NCI-H1930 (cell line): ENCODE results near the gene BCOR.

Experiments
- DNase-seq, 2 experiments: peaks; one replicate each; lab custom pipeline; 2025; lab: John Stamatoyannopoulos, UW

The BCOR gene

GRCh38 chrX:40063555-40063954, 34.2 kb downstream of the BCOR start:
- DNase-seq: no peak

DNA sequence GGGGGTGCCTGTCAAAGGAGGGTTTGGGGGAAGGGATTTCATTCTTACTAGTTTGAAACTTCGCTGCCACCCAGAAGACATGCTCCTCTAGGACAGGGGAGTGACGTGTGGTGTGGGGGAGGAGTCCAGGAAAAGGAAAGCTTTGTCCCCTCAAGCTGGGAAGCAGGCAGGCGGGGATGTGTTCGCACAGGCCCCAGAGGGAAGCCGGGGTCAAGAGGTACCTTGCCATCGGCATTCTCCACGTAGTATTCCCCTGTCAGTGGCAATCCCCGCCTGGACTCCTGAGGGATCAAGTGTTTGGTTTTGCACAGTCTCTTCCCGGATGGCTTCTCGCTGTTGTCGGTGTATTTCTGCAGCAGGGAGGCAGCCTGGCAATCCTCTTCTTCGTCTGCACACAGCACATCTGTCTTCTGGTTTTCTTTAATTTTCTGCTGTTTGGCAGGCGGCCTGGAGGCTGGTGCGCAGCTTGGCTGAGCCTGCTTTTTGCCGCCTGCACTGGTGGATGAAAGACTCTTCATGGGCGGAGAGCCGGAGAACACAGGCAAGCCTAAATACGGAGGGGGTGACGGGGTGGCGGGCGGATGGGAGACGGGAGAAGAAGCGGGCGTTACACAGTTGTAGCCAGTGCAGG, 35.1 kb downstream of the BCOR start:
- no peak for DNase-seq

DNA sequence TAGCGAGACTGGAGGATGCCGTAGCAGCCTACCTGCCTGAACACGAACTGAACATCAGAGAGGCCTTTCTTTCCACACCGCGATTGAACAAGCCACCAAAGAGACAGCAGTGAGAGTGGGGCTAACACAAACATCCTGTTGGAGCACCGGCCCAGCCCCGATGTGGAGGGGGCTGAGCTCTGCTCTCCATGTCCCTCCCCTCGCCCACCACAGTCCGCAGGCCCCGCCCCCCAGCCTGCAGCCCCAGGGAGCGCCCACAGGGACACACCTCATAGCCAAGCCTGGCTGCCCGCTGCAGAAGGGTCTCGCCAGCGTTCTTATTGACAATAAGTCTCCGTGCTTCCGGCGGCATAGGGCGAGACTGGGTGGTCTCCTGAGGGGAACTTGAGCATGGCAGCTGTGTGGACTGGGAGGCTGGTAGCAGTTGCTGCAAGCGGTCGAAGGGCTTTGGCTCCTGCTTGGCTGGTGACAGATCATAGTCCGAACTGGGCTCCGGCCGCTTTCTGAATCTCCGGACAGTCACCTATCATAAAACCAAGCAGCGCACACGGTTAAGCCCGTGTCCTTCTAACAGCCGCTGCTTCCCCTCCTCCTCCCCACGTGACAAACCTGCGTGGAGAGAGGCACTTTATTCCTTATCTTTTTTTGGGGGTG, 35.8 kb downstream of the BCOR start:
- DNase-seq: no peak

- no peak for DNase-seq
Measured at GRCh38 chrX:40061005-40061404, 36.8 kb downstream of the BCOR start.

DNA sequence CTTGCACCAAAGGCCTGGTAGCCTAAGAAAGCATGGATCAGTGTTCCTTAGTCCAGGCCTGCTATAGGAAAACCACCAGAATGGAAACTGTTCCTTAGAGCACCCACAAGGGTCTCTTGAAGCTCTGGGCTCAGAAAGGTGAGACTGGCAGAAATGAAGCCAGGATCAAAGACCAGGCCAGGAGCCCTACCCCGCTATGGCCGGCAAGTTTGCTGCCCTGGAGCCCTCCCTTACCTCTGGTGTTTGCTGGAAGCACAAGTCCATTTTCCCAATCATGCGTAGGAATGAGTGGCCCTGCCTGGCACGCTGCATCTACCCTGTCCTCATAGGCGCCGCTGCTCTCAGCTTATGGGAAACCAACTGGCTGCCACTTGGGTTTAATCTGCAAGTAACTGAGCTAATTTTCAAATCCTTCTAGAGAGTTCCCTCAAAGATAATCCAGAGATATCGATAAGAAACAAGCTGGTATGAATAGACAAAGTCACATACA, 37.4 kb downstream of the BCOR start:
- DNase-seq: no peak

- DNase-seq: no peak
Measured at GRCh38 chrX:40058719-40059118, 39.0 kb downstream of the BCOR start.

- no peak for DNase-seq
Measured at GRCh38 chrX:40057405-40057804, 40.4 kb downstream of the BCOR start.

DNA sequence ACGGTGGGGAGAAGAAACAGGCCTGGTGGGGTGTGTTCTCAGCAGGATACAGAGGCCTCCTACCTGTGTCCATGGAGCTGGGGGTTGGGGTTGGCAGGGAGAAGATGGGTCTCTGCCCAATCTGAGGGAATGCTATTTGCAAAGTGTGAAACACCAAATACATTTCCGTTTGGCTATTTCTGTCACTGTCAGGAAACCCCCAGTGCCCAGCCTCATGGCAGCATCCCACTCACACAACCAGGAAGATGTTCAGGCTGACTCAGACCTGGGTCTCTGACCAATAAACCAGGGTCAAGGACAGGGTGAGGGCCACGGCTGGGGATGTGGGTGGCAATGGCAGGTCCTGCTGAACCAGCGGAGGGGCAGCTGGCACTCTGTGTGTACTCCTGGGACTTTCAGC, 41.3 kb downstream of the BCOR start:
- no peak for DNase-seq

DNA sequence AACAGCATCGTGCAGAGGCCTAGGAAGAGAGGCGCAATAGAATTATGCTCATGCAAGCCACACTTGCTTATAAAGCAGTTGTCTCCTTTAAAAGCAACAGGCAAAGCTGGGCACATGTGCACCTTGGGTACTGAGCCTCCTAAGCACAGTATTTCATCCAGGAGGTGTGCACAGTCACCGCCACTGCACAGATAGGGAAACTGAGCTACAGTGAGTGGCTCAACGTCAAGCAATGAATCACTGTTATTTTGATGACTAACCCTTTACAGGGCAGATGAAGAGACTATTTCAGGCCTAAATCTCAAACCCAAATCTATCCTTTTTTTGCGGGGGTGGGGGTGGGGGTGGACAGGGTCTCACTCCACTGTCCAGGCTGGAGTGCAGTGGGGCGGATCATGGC, 42.3 kb downstream of the BCOR start:
- no peak for DNase-seq

GRCh38 chrX:40054793-40055192, 43.0 kb downstream of the BCOR start:
- DNase-seq: no peak

DNA sequence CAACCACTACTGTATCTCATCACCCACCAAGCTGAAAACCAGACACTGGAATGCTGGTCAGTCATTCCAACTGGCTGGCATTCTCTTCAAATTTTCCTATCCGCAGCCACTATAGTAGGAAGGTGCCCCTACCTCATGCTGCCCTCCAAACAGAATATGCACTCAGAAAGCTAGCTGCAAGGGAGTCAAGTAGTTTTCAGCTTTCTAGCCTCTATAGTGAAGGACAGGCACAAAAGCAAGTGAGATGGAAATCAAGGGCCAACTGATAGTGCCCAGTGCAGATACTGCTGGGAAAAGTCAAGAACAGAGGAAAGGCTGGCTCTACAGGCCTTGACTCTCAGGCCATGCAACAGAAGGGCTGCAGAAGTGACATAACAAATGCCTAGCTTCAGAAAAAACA, 47.2 kb downstream of the BCOR start:
- DNase-seq: no peak

DNA sequence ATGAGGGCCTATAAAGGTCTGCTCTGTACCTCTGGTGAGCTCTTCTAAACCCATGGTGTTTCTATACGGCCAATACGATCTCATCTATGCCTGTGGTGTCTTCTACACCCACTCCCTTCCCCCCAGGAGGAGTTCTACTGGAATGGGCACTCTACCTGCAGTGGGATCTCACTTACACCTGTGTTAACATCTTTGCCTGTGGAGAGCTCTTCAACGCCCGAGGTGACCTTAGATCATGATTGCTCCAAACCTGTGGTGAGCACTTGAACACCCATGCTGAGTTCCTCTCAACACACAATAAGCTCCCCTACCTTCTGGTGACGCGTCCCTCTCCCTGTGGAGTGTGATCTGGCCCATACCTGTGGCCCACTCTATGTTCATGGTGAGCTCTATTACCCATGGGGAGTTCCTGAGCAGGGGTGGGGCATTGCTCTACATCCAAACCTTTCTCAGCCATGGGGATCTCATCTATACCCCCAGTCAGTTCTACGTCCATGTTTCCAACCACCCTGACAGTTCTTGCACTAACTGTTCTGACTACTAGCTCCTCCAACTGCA, 48.6 kb downstream of the BCOR start:
- no peak for DNase-seq

GRCh38 chrX:40047485-40047884, 50.3 kb downstream of the BCOR start:
- no peak for DNase-seq

DNA sequence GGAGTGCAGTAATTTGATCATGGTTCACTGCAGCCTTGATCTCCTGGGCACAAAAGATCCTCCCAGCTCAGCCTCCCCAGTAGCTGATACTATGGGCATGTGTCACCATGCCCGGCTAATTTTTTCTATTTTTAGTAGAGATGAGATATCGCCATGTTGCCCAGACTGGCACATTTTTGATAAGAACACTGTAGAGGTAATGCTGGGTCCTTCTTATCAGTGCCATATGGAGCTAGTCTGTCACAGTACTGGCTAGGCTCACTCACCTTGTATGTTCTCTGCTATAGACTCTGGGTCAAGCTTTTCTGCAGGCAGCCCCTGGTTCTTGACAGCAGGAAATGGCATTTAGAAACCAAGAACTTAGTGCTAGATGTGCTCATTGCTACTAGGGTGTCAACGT, 53.9 kb downstream of the BCOR start:
- no peak for DNase-seq

DNA sequence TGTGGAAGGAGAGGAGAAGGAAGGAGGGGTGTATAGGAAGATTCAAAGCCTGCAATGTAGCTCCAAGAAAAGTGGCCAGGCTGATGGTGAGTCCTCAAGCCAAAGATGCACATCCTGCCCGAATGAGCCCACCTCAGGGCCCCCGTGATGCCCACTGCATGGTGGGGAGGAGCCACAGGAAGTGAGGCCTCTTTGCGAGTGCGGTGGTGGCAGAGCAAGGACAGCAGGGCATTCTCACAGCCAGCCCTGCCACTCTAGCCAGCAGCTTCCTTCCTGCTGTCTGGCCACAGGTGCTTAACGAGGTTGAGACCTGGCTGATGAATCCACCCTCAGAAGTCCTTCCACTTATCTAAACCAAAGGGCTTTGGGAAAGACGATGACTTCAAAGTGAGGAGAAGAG, 55.8 kb downstream of the BCOR start:
- DNase-seq: no peak

DNA sequence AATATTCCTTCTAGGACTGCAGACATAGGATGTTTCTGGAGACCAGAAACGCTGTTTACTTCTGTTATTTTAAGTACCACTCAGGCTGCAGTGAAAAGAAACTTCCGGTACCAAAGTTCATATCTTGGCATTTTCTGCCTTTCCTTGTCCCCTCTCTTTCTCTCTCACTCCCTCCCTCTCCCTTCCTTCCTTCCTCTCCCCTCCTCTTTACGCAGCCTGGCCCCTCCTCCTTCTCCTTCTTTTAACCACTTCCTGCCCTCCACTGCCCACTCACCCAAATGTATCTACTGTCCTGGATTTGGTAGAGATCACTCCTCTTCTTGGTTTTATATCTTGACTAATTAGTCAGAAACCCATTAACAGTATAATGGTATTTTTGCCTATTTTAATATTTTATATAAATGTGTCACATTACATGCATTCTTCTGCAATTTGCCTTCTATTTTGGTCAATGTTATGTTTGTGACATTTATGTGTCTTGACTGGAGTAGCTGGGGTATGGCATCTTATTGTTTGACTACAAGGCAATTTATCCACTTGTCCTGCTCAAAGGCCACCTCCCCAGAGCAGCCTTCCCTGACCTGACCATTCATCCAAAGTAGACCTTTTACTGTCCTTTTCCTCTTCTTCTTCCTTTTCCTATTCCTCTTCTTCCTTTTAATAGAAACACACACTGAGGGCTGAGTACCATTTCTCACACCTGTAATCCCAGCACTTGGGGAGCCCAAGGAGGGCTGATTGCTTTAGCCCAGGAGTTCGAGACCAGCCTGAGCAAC, 56.9 kb downstream of the BCOR start:
- no peak for DNase-seq

DNA sequence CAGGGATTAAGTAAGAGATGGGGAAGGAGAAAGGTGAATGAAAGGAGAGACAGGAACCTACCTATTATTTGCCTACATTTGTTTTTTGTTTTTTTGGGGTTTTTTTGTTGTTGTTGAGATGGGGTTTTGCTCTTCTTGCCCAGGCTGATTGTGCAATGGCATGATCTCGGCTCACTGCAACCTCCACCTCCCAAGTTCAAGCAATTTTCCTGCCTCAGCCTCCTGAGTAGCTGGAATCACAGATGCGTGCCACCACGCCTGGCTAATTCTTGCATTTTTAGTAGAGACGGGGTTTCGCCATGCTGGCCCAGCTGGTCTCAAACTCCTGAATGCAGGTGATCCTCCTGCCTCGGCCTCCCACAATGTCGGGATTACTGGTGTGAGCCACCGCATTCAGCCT, 57.9 kb downstream of the BCOR start:
- DNase-seq: no peak

DNA sequence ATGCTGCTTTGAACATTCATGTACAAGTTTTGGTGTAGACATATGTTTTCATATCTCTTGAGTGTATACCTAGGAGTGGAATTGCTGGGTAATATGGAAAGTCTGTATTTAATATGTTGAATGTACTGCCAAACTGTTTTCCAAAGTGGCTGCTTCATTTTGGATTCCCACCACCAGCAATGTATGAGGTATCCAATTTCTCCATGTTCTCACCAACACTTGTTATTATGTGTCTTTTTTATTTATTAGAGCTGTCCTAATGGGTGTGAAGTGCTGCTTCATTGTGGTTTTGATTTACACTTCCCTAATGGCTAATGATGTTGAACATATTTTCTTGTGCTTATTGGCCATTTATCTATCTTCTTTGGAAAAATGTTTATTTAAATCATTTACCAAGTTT, 60.4 kb downstream of the BCOR start:
- DNase-seq: no peak

GRCh38 chrX:40035726-40036125, 62.0 kb downstream of the BCOR start:
- DNase-seq: no peak

- DNase-seq: no peak
Measured at GRCh38 chrX:40031911-40032310, 65.8 kb downstream of the BCOR start.

- no peak for DNase-seq
Measured at GRCh38 chrX:40030205-40030604, 67.6 kb downstream of the BCOR start.

DNA sequence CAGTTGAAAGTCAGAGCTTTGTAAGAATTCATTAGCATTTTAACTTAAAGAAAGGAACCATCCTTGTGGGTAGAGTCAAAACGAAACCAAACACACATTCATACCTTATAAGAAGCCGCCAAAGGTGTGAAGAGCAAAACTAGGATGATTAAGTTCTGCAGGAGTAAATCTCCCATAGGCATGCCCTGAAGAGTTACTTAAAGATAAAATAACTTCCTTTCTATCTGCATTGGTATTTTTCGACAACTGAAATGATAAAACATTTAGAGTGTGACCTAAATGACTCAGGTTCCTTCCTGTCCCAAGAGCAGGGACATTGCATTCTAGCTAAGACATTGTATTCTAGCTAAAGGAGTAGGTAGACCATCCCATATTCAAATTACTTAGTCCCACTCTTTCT, 75.3 kb downstream of the BCOR start:
- no peak for DNase-seq

- DNase-seq: no peak
Measured at GRCh38 chrX:40021647-40022046, 76.1 kb downstream of the BCOR start.
